ENCODE results near the gene DOCK2.
A peak's percentile ranks its signal among the peaks of the same experiment; 100 is the strongest.
"Not testable (repeated sequence)": the region's sequence is repeated elsewhere in the genome, so short reads cannot be mapped to it uniquely, and the experiment has no call there.

Gene DOCK2

GRCh38 chr5:169756071-169756765 is 119.1 kb downstream of the DOCK2 start:
- H3K4me1 Mint-ChIP-seq (ENCODE audit: low read depth), result peaks cover 2% of the 10 kb centered on the region
- H3K36me3 Mint-ChIP-seq (ENCODE audit: low read depth), result peaks cover 83% of the 10 kb centered on the region
- no peak for DNase-seq
- no peaks in the 10 kb centered on the region for H3K9me3 Mint-ChIP-seq
- H3K27ac Mint-ChIP-seq, result no peak overlapping the region
- no peaks in the 10 kb centered on the region for H3K27me3 Mint-ChIP-seq
- H3K4me3 Mint-ChIP-seq, result no peak overlapping the region

GRCh38 chr5:169757016-169757415 is 119.9 kb downstream of the DOCK2 start:
- H3K4me3 Mint-ChIP-seq, result no peak overlapping the region
- no peak for DNase-seq
- H3K4me1 Mint-ChIP-seq (ENCODE audit: low read depth), result no peaks in the 10 kb centered on the region
- H3K9me3 Mint-ChIP-seq, result no peaks in the 10 kb centered on the region
- peaks cover 83% of the 10 kb centered on the region for H3K36me3 Mint-ChIP-seq (ENCODE audit: low read depth)
- H3K27me3 Mint-ChIP-seq, result no peaks in the 10 kb centered on the region
- H3K27ac Mint-ChIP-seq, result no peak overlapping the region

GRCh38 chr5:169758886-169759285 is 121.8 kb downstream of the DOCK2 start:
- peaks cover 84% of the 10 kb centered on the region for H3K36me3 Mint-ChIP-seq (ENCODE audit: low read depth)
- DNase-seq, result no peak
- no peak overlapping the region for H3K4me3 Mint-ChIP-seq
- H3K4me1 Mint-ChIP-seq (ENCODE audit: low read depth), result no peaks in the 10 kb centered on the region
- H3K9me3 Mint-ChIP-seq, result no peaks in the 10 kb centered on the region
- H3K27ac Mint-ChIP-seq, result no peak overlapping the region
- H3K27me3 Mint-ChIP-seq, result no peaks in the 10 kb centered on the region

- no peak for DNase-seq
- Mint-ChIP-seq H3K4me3 (no peak overlapping the region), H3K9me3 (no peaks in the 10 kb centered on the region), H3K27me3 (no peaks in the 10 kb centered on the region), H3K27ac (no peak overlapping the region), H3K4me1 (ENCODE audit: low read depth) (no peaks in the 10 kb centered on the region), H3K36me3 (ENCODE audit: low read depth) (peaks cover 90% of the 10 kb centered on the region)
Measured at GRCh38 chr5:169760229-169760628, 123.2 kb downstream of the DOCK2 start.

- DNase-seq, result no peak
- H3K27me3 Mint-ChIP-seq, result no peaks in the 10 kb centered on the region
- H3K27ac Mint-ChIP-seq, result peak overlapping the region; percentile 45
Measured at GRCh38 chr5:169762338-169763095, 125.4 kb downstream of the DOCK2 start.

GRCh38 chr5:169763376-169764017 is 126.4 kb downstream of the DOCK2 start:
- Mint-ChIP-seq H3K36me3 (ENCODE audit: low read depth) (peaks cover 94% of the 10 kb centered on the region), H3K9me3 (no peaks in the 10 kb centered on the region), H3K4me3 (no peak overlapping the region), H3K27me3 (no peaks in the 10 kb centered on the region), H3K27ac (peak overlapping the region; percentile 31), H3K4me1 (ENCODE audit: low read depth) (peaks cover 4% of the 10 kb centered on the region)
- no peak for DNase-seq

More at GRCh38 chr5:169762338-169763095, 125.4 kb downstream of the DOCK2 start:
- H3K4me1 Mint-ChIP-seq (ENCODE audit: low read depth), result peaks cover 3% of the 10 kb centered on the region
- peaks cover 94% of the 10 kb centered on the region for H3K36me3 Mint-ChIP-seq (ENCODE audit: low read depth)
- no peak overlapping the region for H3K4me3 Mint-ChIP-seq
- no peaks in the 10 kb centered on the region for H3K9me3 Mint-ChIP-seq

- Mint-ChIP-seq H3K27me3 (no peaks in the 10 kb centered on the region), H3K9me3 (no peaks in the 10 kb centered on the region), H3K27ac (no peak overlapping the region), H3K4me1 (ENCODE audit: low read depth) (peaks cover 7% of the 10 kb centered on the region), H3K36me3 (ENCODE audit: low read depth) (peaks cover 94% of the 10 kb centered on the region), H3K4me3 (no peak overlapping the region)
- DNase-seq, result no peak
Measured at GRCh38 chr5:169764018-169764378, 126.9 kb downstream of the DOCK2 start.

GRCh38 chr5:169765176-169765996 is 128.3 kb downstream of the DOCK2 start:
- Mint-ChIP-seq H3K36me3 (ENCODE audit: low read depth) (peaks cover 94% of the 10 kb centered on the region), H3K9me3 (no peaks in the 10 kb centered on the region), H3K27ac (peak overlapping the region; percentile 13), H3K27me3 (no peaks in the 10 kb centered on the region), H3K4me1 (ENCODE audit: low read depth) (peaks cover 9% of the 10 kb centered on the region), H3K4me3 (no peak overlapping the region)
- DNase-seq, result no peak

GRCh38 chr5:169766943-169767342 is 129.9 kb downstream of the DOCK2 start:
- H3K27ac Mint-ChIP-seq, result peak overlapping the region; percentile 27

GRCh38 chr5:169767938-169768337 is 130.9 kb downstream of the DOCK2 start:
- no peak for DNase-seq
- Mint-ChIP-seq H3K9me3 (no peaks in the 10 kb centered on the region), H3K27ac (peak overlapping the region; percentile 19), H3K4me3 (no peak overlapping the region), H3K36me3 (ENCODE audit: low read depth) (peaks cover 92% of the 10 kb centered on the region), H3K4me1 (ENCODE audit: low read depth) (peaks cover 9% of the 10 kb centered on the region), H3K27me3 (no peaks in the 10 kb centered on the region)

More at GRCh38 chr5:169766943-169767342, 129.9 kb downstream of the DOCK2 start:
- H3K4me1 Mint-ChIP-seq (ENCODE audit: low read depth); H3K4me3 Mint-ChIP-seq; H3K9me3 Mint-ChIP-seq; H3K27me3 Mint-ChIP-seq; DNase-seq: not testable (repeated sequence)
- peaks cover 92% of the 10 kb centered on the region for H3K36me3 Mint-ChIP-seq (ENCODE audit: low read depth)

GRCh38 chr5:169768416-169768815 is 131.3 kb downstream of the DOCK2 start:
- Mint-ChIP-seq H3K27ac (no peak overlapping the region), H3K27me3 (no peaks in the 10 kb centered on the region), H3K36me3 (ENCODE audit: low read depth) (peaks cover 92% of the 10 kb centered on the region), H3K9me3 (no peaks in the 10 kb centered on the region), H3K4me1 (ENCODE audit: low read depth) (peaks cover 9% of the 10 kb centered on the region), H3K4me3 (no peak overlapping the region)
- no peak for DNase-seq

- no peak for DNase-seq
- Mint-ChIP-seq H3K4me3 (no peak overlapping the region), H3K9me3 (no peaks in the 10 kb centered on the region), H3K27ac (no peak overlapping the region), H3K36me3 (ENCODE audit: low read depth) (peaks cover 92% of the 10 kb centered on the region), H3K4me1 (ENCODE audit: low read depth) (peaks cover 9% of the 10 kb centered on the region), H3K27me3 (no peaks in the 10 kb centered on the region)
Measured at GRCh38 chr5:169770109-169770508, 133.0 kb downstream of the DOCK2 start.

GRCh38 chr5:169772256-169772655 is 135.2 kb downstream of the DOCK2 start:
- no peaks in the 10 kb centered on the region for H3K9me3 Mint-ChIP-seq
- peaks cover 10% of the 10 kb centered on the region for H3K4me1 Mint-ChIP-seq (ENCODE audit: low read depth)
- no peaks in the 10 kb centered on the region for H3K27me3 Mint-ChIP-seq
- no peak overlapping the region for H3K4me3 Mint-ChIP-seq
- peaks cover 91% of the 10 kb centered on the region for H3K36me3 Mint-ChIP-seq (ENCODE audit: low read depth)
- no peak overlapping the region for H3K27ac Mint-ChIP-seq
- DNase-seq, result no peak

- Mint-ChIP-seq H3K4me3 (no peak overlapping the region), H3K27ac (no peak overlapping the region), H3K9me3 (no peaks in the 10 kb centered on the region), H3K36me3 (ENCODE audit: low read depth) (peaks cover 93% of the 10 kb centered on the region), H3K4me1 (ENCODE audit: low read depth) (peaks cover 9% of the 10 kb centered on the region), H3K27me3 (no peaks in the 10 kb centered on the region)
- DNase-seq, result no peak
Measured at GRCh38 chr5:169772688-169773087, 135.6 kb downstream of the DOCK2 start.
